Stimulated activated CD8-positive, alpha-beta memory T cell treated with anti-CD3 and anti-CD28 coated beads, Interleukin-2, amount 100 ng/mL, for 48 hours (primary cell): ENCODE results near the gene ANXA2R.
"Not testable (repeated sequence)": the region's sequence is repeated elsewhere in the genome, so short reads cannot be mapped to it uniquely, and the experiment has no call there.

Experiments
- DNase-seq, 2 donors: peaks; one replicate each; pipeline ENCODE4 v3.0.0-alpha.2; 2020; ENCODE audit warnings: low read depth in 2 of 2

ANXA2R gene

DNA sequence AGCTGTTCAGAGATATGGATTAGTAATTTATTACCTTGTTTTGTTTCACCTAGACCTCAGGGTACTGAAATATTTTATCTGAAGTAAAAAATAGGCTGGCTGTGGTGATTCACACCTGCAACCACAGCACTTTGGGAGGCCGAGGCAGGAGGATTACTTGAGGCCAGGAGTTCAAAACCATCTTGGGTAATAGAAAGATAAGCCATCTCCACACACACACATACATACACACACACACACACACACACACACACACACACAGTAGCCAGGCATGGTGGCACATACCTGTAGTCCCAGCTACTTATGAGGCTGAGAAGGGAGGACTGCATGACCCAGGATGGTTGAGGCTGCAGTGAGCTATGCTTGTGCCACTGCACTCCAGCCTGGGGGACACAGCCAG is 3.7 kb downstream of the ANXA2R start:
- no peak for DNase-seq

DNA sequence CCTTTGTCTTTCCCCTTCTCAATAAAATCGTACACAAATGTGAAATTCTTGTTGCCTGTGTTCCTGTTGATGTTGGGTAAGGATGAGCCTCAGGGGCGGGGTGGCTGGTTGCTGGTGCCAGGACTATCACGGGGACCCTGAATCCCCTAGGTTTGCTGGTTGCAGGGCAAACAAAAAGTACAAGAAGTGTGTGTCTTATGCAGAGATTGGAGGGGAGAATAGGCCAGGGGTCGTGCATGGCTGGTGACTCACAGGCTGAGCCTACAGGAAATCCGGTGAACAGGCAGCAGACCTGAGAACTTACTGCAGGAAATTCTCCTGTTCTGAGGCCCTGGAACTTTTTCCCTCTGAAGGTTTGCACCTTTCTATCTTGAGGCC is 5.5 kb downstream of the ANXA2R start:
- no peak for DNase-seq

DNA sequence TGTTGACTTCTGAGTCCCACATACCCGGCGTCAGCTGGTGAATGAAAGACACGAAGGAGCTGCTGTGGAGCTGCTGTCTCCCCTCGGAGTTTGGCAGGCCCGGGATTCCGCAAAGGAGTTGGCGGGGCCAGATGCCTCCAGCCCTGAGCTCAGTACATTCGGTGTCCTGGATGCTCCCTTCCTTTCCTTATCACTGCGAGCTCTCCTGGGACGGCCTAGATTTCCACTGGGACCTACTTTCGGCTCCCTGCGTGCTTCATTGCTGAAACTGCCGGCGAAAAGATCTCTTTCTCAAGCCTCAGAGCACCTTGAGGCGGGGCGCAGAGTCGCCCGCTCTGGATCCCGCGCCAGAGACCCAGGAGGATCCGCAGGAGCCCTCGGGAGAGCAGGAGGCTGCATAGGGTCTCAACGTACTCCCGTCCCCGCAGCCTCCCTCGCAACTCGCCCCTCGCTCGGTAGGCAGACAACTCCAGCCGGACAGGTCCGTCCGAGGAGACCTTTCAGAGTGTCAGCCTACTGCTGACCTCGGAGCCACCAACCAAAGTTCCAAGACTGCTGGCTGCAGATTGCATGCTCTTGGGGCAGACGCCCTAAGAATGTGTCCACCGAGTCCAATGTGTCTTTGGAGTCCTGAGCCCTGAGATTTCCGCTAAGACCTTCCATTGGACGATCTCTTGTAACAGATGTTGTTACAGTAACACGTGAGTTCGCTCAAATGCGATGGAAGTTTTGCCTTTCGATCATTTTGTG is 6.1 kb downstream of the ANXA2R start:
- DNase-seq, result no peak

DNA sequence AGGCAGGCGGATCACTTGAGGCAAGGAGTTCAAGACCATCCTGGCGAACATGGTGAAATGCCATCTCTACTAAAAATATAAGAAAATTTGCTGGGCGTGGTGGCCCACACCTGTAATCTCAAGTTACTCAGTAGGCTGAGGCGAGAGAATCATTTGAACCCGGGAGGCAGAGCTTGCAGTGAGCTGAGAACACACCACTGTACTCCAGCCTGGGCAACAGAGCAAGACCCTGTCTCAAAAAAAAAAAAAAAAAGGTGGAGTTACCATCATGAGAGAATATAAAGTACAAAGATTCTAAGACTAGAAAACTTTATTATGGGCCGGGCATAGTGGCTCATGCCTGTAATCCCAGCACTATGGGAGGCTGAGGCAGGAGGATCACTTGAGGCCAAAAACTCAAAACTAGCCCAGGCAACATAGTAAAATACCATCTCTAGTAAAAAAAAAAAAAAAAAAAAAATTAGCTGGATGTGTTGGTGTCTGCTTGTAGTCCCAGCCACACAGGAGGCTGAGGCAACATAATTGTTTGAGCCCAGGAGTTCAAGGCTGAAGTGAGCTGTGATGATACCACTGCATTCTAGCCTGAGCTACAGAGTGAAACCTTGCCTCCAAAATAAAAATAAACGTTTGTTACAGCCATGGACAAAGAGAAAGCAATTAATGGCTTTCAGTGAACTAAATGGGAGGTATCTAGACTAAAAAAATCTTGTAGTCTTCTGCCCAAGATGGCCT is 12.9 kb downstream of the ANXA2R start:
- no peak for DNase-seq

DNA sequence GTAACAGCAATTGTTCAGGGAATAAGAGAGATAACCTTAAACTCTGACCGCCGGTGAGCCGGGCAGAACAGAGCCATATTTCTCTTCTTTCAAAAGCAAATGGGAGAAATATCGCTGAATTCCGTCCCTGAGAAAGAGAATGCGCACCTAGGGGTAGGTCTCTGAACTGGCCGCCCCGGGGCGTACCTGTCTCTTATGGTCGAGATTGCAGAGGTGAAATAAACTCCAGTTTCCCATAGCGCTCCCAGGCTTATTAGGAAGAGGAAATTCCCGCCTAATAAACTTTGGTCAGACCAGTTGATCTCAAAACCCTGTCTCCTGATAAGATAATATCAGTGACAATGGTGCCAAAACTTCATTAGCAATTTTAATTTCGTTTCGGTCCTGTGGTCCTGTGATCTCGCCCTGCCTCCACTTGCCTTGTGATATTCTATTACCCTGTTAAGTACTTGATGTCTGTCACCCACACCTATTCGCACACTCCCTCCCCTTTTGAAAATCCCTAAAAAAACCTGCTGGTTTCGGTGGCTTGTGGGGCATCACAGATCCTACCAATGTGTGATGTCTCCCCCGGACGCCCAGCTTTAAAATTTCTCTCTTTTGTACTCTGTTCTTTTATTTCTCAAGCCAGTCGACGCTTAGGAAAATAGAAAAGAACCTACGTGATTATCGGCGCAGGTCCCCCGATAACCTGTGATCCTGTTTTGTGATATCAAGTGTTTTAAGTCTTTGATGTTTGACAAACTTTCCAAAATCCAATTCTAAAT is 14.8 kb downstream of the ANXA2R start:
- DNase-seq, result not testable (repeated sequence)

DNA sequence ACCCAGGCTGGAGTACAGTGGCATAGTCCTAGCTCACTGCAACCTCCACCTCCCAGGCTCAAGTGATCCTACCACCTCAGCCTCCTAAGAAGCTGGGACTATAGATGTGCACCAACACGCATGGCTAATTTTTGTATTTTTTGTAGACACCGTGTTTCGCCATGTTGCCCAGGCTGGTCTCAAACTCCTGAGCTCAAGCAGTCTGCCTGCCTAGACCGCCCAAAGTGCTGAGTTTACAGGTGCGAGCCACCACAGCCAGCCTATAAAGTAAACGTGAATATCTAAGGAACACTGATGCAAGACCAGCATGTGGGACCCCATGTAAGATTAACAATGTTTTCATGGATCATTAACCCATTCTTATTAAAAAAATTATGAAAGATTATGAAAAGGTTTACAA is 15.9 kb downstream of the ANXA2R start:
- DNase-seq, result no peak

DNA sequence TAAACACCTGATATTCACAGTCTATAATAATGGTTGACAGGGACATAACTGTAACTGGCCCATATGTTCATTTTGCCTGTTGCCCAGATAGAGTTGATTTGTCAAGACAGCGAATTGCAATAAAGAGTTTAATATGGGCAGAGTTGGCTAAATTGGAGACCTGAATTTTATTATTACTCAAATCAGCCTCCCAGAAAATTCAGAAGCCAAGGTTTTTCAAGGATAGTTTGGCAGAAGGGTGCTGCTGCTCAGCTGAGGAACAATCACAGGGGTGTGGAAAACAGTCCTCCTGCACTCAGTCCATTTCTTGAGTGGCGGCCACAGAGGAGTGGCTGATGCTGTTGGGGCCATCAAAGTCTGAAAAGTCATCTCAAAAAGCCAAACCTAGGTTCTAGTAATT is 19.0 kb downstream of the ANXA2R start:
- DNase-seq, result no peak

DNA sequence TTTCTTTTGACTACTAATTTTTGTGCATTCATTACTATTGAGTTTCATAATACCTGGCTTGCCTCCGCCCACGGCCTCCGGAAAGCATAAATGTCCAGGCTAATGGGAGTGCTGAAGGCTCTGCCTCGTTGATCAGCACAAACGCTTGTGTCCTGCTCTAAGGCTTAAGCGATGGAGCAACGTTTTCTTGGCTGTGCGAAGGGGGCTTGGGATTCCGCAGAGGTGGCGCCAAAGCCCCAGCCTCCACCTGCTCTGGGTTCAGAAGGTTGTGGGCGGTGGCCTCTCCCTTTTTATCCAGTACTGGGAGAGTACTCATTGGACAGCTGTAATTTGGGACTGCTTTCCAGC is 19.7 kb downstream of the ANXA2R start:
- no peak for DNase-seq

DNA sequence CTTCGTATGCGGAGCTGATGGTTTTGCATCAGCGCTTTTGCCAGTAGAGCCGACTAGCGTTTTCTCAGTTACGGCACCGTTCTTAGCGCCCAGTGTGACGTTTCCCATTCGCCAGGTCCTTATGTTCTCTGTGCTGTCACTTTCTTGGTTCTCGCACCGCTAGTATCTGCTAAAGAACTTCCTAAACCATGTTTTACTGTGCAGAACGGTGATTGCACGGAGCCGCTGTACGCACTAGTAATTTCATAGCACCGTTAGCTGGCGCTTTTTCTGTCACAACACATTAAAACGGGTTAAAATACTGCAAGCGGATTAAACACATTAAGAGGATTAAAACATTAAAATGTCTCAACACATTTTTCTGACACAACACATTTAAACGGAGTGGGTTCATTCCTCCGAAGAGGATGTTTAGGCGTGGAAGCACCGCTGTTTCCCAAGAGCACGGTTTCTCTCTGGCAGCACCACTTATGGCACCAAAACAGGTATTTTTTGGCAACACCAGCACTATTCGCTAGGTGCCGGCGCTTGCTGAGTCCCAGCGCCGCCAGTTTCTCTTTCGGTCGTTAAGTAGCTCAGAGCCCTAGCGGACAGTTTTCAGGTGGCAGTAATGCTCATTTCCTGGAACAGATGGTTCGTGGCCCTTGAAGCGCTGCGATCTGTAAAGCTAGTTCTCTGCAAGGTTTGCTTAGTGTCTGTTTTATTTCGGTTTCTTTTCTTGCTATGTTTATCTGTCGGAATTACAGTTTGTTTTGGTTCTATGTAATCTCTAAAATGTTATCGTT is 20.3 kb downstream of the ANXA2R start:
- peak; percentile 61 to 65 for DNase-seq

DNA sequence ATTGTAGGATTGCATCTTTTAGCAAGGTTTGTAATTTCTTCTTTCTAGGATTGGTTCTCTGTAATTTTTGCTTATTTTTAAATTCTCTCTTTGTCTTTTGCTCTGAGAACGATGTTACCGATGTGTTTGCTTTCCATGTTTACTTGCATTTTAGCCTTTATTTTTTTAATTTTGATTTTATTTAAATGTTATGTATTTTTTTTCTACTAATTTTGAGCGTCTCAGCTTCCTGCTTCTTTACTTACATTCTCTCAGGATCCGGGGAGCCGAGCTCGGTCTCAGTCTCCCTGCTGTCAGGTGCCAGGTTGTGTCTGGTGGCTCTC is 20.9 kb downstream of the ANXA2R start:
- no peak for DNase-seq

DNA sequence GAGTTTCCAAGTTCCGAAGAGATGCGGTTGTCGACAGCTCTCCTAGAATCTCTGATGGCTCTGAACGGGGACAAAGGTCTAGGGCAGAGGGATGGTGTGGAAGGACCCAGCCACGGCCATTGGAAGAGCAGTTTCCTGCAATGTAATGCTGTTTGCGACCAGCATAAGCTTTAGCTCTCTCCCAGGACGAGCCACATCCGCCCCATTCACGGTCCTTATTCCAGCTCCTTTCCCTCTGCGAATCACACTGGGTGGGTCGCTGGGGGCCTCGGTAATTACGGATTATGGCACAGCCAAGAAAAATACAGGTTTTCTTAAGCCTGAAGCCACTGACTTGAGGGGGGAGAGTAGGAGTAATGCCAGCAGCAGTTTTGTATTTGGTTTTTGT is 22.7 kb downstream of the ANXA2R start:
- DNase-seq, result no peak

DNA sequence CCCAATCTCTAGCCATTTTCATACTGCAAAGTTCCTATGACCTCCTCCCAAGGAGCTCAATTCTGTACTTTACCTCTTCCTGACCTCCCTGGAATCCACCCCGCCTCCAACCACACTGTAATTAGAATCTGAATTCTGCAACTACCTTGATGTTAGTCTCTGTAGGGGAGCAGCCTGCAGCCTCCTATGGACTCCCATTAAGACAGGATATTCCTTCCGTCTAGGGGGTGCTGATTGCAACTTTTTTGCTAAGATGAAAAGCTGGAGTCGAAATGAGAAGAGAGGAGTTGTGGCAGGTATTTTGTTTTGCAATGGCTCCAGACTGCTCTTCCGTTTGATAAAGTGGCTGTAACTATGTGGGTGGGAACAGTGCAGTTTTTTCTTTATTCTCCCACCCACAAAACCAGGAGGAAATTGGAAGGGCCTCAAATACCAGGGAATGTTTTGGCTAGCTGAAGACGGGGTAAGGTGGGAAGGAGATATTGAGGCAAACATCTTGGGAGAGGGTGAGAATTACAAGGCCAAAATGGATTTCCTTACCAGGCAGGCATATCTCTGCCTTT is 23.8 kb downstream of the ANXA2R start:
- DNase-seq, result no peak

DNA sequence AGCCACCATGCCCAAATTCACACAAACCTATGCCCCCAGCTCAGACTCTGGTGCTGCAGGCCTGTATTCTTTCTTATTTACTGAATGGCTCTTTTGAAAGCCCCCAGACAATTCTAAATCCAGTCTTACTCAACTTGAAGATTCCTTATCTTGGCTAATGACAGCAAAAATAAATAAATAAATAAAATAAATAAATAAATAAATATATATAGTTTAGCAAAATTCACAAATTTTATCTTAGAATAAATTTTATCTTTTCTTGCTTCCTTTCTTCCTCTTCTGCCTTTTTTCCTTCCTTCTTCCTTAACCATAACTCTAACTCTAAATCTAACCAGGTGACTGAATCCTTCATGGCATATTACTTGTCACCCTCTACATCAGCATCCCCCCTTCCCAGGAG is 25.6 kb downstream of the ANXA2R start:
- DNase-seq, result no peak

DNA sequence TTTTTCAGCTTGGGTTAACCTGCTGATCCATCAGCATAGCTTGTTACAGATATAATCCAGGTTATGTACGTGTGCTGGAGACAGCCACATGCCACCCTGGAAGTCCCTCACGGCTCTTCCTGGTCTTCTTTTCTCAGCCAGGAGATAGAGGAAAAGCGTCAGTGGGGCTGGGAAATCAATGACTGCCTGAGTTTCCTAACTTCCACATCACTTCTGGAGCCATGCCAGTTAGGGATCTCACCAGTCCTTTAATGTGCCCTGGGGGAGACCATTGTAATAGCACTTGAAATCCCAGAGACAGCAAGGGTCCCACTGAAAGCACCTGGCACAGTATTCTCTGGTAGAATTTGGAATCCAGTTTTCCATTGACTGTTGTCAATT is 29.2 kb downstream of the ANXA2R start:
- no peak for DNase-seq

DNA sequence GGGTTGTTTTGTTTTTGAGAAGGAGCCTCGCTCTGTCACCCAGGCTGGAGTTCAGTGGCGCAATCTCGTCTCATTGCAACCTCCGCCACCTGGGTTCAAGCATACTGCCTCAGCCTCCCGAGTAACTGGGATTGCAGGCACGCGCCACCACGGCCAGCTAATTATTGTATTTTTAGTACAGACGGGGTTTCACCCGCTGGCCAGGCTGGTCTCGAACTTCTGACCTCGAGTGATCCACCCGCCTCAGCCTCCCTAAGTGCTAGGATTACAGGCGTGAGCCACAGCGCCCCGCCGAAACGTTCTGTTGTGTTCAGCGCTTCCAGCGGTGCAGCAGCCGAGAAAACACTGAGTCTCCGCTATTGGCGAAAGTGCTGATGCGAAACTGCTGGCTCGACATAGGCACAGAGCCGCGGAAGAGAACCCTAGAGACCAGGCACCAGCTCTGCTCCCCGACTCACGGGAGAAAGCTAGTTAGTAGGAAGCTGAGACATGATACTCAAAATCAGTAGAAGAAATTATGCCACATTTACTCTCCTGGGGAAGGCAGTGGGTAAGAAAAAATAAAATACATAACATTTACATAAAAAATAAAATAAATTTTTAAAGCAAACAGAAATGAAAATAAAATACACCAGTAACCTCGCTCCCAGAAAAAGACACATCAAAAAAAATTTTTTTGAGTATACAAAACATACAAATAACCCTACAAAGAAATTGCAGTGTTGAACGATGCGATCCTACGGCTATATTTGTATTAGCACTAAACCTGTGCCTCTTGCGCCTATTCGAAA is 31.6 kb downstream of the ANXA2R start:
- DNase-seq, result peak; percentile 76 to 85

DNA sequence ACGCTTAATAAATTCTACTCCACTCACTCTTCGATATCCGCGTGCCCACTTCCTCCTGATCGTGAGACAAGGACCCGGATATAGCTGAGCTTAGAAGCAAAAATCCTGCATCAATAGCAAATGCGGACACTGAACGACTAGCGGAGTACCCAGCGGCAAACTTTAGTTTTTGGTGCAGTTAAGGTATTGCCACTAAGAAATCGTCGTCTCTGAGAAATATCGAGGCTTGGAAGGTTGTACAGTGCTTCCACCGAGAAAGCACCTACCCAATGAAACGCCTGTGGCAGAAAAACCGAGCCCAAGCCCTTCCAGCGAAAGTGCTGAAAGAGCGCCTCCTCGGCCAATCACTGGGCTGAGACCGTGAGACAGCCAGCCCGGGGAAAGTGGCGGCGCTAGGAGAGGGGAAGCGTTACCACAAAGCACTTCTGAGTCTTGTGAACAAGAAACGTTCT is 32.2 kb downstream of the ANXA2R start:
- DNase-seq, result peak; percentile 65 to 73

DNA sequence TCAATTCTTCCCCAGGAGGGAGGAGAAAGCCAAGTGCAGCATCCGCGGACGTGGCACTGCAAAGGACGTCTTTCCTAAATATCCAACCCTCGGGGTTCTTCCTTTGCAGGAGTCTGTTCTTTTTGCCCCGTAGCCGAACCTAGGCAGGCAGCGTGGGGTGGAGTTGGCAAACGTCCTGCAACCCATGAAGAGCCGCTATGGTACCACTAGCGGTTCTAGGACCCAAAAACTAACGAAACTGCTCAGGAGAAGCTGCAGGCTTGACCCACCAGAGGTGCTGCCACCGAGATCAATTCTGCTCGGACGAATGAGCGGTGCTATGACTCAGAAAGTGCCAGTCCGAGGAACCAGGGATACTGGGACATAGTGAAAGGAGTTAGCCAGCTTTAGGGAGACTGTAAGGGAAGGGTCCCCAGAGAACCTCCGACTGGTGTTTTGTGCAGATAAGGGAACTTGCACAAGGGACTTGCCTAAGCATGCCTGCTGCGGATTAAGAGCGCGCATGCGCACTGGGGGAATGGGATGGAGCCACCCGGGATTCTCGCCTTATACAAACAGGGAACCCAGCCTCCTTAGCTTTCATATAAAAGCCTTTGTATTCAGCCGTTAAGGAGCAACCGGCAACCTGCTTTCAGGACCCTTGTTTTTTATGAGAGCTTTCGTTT is 32.7 kb downstream of the ANXA2R start:
- peak; percentile 54 to 60 for DNase-seq

DNA sequence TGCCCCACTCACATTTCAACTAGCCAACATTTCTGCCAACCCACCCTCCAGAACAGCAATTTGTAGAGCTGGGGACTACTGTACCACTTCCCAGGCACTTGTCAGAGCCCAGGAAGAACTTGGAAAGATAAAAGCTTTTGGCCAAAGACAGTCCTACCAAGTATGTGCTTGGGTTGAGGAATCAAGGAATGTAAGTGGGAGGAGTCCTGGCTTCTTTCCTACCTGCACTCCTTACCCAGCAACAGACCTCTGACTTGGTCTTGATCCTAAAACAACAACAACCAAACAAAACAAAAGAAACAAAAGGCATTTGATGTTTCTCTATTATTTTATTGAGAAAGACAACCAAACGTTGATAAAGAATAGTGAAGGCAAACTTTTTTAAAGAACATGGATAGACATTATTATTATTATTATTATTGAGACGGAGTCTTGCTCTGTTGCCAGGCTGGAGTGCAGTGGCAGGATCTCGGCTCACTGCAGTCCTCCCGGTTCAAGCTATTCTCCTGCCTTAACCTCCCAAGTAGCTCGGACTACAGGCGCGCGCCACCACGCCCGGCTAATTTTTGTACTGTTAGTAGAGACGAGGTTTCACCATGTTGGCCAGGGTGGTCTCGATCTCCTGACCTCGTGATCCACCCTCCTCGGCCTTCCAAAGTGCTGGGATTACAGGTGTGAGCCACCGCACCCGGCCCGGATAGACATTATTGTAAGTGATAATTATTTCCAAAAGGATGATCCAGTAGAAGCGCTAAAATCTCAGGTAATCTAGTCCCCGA is 33.5 kb downstream of the ANXA2R start:
- no peak for DNase-seq

DNA sequence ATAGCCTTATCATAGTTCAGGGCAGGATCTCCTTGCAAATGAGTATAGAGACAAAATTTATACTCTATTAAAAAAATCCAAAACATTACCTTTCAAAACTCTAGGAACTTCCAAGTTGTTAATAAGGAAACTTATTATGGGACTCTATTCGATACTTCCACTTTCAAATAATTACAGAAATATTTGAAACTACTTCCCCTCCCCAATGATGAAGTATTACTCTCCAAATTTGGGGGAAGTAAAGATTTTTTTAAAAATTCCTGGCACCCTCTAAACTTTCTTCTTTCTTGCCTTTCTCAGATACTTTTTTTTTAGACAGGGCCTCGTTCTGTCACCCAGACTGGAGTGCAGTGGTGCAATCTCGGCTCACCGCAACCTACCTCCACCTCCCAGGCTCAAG is 35.1 kb downstream of the ANXA2R start:
- DNase-seq, result no peak

DNA sequence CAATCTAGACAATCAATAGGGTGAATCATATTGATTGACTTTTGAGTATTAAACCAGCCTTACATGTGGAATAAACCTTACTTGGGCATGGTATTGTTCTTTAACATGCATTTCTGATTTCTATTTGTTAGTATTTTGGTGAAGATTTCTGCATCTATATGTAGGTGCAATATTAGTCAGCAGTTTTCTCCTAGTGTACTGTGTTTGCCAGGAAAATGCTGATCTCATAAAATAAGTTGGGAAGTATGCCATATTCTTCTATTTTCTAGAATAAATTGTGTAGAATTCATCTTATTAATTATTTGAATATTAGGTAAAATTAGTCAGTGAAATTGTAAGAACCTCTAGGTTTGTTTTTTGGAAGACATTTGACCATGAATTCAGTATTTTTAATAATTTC is 38.4 kb downstream of the ANXA2R start:
- no peak for DNase-seq
